Neural cell (in vitro differentiated cells): Measurements from ENCODE around the gene TMEM174.

Experiments used
- EP300 ChIP-seq: fragments of 450-650 bp; conservative IDR thresholded peaks from 2 replicates; pipeline ENCODE4 v1.6.1; 2014; ENCODE audit warnings: antibody characterized with exemption, mild to moderate bottlenecking, moderate library complexity; ENCODE audit not compliant: poor library complexity, severe bottlenecking
- EZH2 ChIP-seq: fragments of 200-600, 300-800 bp; shearing (Covaris generic), sonication (generic); IDR thresholded peaks from 2 replicates; pipeline ENCODE4 v1.6.1; 2014; ENCODE audit warnings: antibody characterized with exemption, low read length, borderline replicate concordance, mild to moderate bottlenecking; ENCODE audit not compliant: insufficient read depth, poor library complexity, severe bottlenecking
- MXI1 ChIP-seq: fragments of 450-650 bp; conservative IDR thresholded peaks from 2 replicates; pipeline ENCODE4 v1.6.1; 2014; ENCODE audit warnings: antibody characterized with exemption, mild to moderate bottlenecking; ENCODE audit not compliant: poor library complexity, severe bottlenecking
- POLR2AphosphoS5 ChIP-seq: IDR thresholded peaks from 2 replicates; pipeline ENCODE4 v1.6.1; 2012
- RAD21 ChIP-seq: fragments of 450-650 bp; conservative IDR thresholded peaks from 2 replicates; pipeline ENCODE4 v1.6.1; 2014; ENCODE audit warnings: antibody characterized with exemption, mild to moderate bottlenecking, moderate library complexity
- SMC3 ChIP-seq: fragments of 450-650 bp; conservative IDR thresholded peaks from 2 replicates; pipeline ENCODE4 v1.6.1; 2014; ENCODE audit warnings: antibody characterized with exemption, mild to moderate bottlenecking, moderate library complexity; ENCODE audit not compliant: poor library complexity
- TAF1 ChIP-seq: IDR thresholded peaks from 2 replicates; pipeline ENCODE4 v1.6.1; 2012; ENCODE audit warnings: low read depth
- TF ChIP-seq, protein P1 (sequence below): fragments of 450-650 bp; IDR thresholded peaks from 2 replicates; pipeline ENCODE4 v1.5.1; 2014; ENCODE audit warnings: antibody characterized with exemption, mild to moderate bottlenecking, moderate library complexity; ENCODE audit not compliant: poor library complexity, severe bottlenecking
- TF ChIP-seq, protein P2 (sequence below): IDR thresholded peaks from 2 replicates; pipeline ENCODE4 v1.6.1; 2012; ENCODE audit warnings: borderline replicate concordance

GRCh38 chr5:73154208-73155006 lies 18.6 kb upstream of the TMEM174 start:
- TF ChIP-seq MXI1 (no peak), POLR2AphosphoS5 (no peak), RAD21 (no peak), EZH2 (no peak), TAF1 (no peak), EP300 (no peak), SMC3 (no peak)
- TF ChIP-seq, protein P1, sequence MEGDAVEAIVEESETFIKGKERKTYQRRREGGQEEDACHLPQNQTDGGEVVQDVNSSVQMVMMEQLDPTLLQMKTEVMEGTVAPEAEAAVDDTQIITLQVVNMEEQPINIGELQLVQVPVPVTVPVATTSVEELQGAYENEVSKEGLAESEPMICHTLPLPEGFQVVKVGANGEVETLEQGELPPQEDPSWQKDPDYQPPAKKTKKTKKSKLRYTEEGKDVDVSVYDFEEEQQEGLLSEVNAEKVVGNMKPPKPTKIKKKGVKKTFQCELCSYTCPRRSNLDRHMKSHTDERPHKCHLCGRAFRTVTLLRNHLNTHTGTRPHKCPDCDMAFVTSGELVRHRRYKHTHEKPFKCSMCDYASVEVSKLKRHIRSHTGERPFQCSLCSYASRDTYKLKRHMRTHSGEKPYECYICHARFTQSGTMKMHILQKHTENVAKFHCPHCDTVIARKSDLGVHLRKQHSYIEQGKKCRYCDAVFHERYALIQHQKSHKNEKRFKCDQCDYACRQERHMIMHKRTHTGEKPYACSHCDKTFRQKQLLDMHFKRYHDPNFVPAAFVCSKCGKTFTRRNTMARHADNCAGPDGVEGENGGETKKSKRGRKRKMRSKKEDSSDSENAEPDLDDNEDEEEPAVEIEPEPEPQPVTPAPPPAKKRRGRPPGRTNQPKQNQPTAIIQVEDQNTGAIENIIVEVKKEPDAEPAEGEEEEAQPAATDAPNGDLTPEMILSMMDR: no peak
- TF ChIP-seq, protein P2, sequence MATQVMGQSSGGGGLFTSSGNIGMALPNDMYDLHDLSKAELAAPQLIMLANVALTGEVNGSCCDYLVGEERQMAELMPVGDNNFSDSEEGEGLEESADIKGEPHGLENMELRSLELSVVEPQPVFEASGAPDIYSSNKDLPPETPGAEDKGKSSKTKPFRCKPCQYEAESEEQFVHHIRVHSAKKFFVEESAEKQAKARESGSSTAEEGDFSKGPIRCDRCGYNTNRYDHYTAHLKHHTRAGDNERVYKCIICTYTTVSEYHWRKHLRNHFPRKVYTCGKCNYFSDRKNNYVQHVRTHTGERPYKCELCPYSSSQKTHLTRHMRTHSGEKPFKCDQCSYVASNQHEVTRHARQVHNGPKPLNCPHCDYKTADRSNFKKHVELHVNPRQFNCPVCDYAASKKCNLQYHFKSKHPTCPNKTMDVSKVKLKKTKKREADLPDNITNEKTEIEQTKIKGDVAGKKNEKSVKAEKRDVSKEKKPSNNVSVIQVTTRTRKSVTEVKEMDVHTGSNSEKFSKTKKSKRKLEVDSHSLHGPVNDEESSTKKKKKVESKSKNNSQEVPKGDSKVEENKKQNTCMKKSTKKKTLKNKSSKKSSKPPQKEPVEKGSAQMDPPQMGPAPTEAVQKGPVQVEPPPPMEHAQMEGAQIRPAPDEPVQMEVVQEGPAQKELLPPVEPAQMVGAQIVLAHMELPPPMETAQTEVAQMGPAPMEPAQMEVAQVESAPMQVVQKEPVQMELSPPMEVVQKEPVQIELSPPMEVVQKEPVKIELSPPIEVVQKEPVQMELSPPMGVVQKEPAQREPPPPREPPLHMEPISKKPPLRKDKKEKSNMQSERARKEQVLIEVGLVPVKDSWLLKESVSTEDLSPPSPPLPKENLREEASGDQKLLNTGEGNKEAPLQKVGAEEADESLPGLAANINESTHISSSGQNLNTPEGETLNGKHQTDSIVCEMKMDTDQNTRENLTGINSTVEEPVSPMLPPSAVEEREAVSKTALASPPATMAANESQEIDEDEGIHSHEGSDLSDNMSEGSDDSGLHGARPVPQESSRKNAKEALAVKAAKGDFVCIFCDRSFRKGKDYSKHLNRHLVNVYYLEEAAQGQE: no peak
